HepG2 (cell line): ENCODE results near the gene BLOC1S1. TPM values are rescaled to one million over a fixed set of nuclear protein-coding genes. Genes with fewer than 3 reads are reported as not detected.

Source experiments
- ATF1 ChIP-seq: IDR thresholded peaks from 2 replicates; pipeline ENCODE4 v1.6.1; 2016; ENCODE audit warnings: mild to moderate bottlenecking, control low read depth
- EP300 ChIP-seq, 3 experiments: sonication (generic) in 1 of 3; formaldehyde crosslinking in 1 of 3; IDR thresholded peaks; 2 replicates each; pipeline versions ENCODE4 v1.5.1 to v1.6.1; 2011 to 2020; ENCODE audit warnings: low read depth in 2 of 3, low read length in 2 of 3, borderline replicate concordance in 1 of 3, improper control_type of control experiment in 1 of 3, mild to moderate bottlenecking in 1 of 3, missing genetic modification reagents in 1 of 3, moderate library complexity in 1 of 3
- HNF1B ChIP-seq: sonication (generic); formaldehyde crosslinking; IDR thresholded peaks from 2 replicates; pipeline ENCODE4 v1.5.1; 2020; ENCODE audit warnings: mild to moderate bottlenecking, moderate library complexity, missing genetic modification reagents
- HOXA9 ChIP-seq: sonication (generic); formaldehyde crosslinking; IDR thresholded peaks from 2 replicates; pipeline ENCODE4 v1.8.1; 2022; ENCODE audit warnings: missing genetic modification reagents, mild to moderate bottlenecking, moderate library complexity, borderline replicate concordance
- JARID2 ChIP-seq: sonication (generic); formaldehyde crosslinking; IDR thresholded peaks from 2 replicates; pipeline ENCODE4 v1.8.1; 2023; ENCODE audit warnings: missing genetic modification reagents, inconsistent platforms; ENCODE audit not compliant: insufficient replicate concordance
- KLF6 ChIP-seq: IDR thresholded peaks from 2 replicates; pipeline ENCODE4 v1.8.0; 2016; ENCODE audit warnings: missing biosample characterization, missing genetic modification reagents
- NFKB2 ChIP-seq: sonication (generic); formaldehyde crosslinking; IDR thresholded peaks from 2 replicates; pipeline ENCODE4 v1.4.0; 2020; ENCODE audit warnings: missing genetic modification reagents, borderline replicate concordance
- PLSCR1 ChIP-seq: sonication (generic); formaldehyde crosslinking; IDR thresholded peaks from 2 replicates; pipeline ENCODE4 v1.5.0; 2020; ENCODE audit warnings: missing genetic modification reagents, mild to moderate bottlenecking, borderline replicate concordance
- RBM22 ChIP-seq: fragments of 200-400 bp; formaldehyde crosslinking; optimal IDR thresholded peaks from 2 replicates; pipeline ENCODE3; 2017; ENCODE audit warnings: mild to moderate bottlenecking, low read length, moderate library complexity
- SOX6 ChIP-seq, 2 experiments: fragments of 450-650 bp in 1 of 2; sonication (generic) in 1 of 2; formaldehyde crosslinking in 1 of 2; IDR thresholded peaks; 2 replicates each; pipeline versions ENCODE4 v1.4.0 to v1.6.1; 2017 to 2020; ENCODE audit warnings: antibody characterized with exemption in 1 of 2, mild to moderate bottlenecking in 1 of 2, missing genetic modification reagents in 1 of 2
- STAG1 ChIP-seq: sonication (generic); formaldehyde crosslinking; IDR thresholded peaks from 2 replicates; pipeline ENCODE4 v1.4.0; 2020; ENCODE audit warnings: missing genetic modification reagents
- ZFP36L1 ChIP-seq: sonication (generic); formaldehyde crosslinking; IDR thresholded peaks from 2 replicates; pipeline ENCODE4 v1.8.0; 2022; ENCODE audit warnings: mild to moderate bottlenecking, missing genetic modification reagents, moderate library complexity
- ZFP90 ChIP-seq: sonication (generic); formaldehyde crosslinking; IDR thresholded peaks from 2 replicates; pipeline ENCODE4 v1.8.0; 2022; ENCODE audit warnings: missing genetic modification reagents, mild to moderate bottlenecking, inconsistent platforms, borderline replicate concordance
- ZMAT5 ChIP-seq: sonication (generic); formaldehyde crosslinking; IDR thresholded peaks from 2 replicates; pipeline ENCODE4 v1.5.0; 2020; ENCODE audit warnings: mild to moderate bottlenecking, low read depth, missing genetic modification reagents, borderline replicate concordance
- ZNF432 ChIP-seq: sonication (generic); formaldehyde crosslinking; IDR thresholded peaks from 2 replicates; pipeline ENCODE4 v1.5.0; 2020; ENCODE audit warnings: missing genetic modification reagents, mild to moderate bottlenecking, borderline replicate concordance
- ZNF441 ChIP-seq: sonication (generic); formaldehyde crosslinking; IDR thresholded peaks from 2 replicates; pipeline ENCODE4 v1.7.0; 2021; ENCODE audit warnings: missing genetic modification reagents, borderline replicate concordance
- ZNF550 ChIP-seq: sonication (generic); formaldehyde crosslinking; IDR thresholded peaks from 2 replicates; pipeline ENCODE4 v1.4.0; 2020; ENCODE audit warnings: mild to moderate bottlenecking, missing genetic modification reagents, borderline replicate concordance
- ZNF615 ChIP-seq: sonication (generic); formaldehyde crosslinking; IDR thresholded peaks from 2 replicates; pipeline ENCODE4 v1.5.0; 2020; ENCODE audit warnings: mild to moderate bottlenecking, missing genetic modification reagents, borderline replicate concordance
- ZNF672 ChIP-seq: sonication (generic); formaldehyde crosslinking; IDR thresholded peaks from 2 replicates; pipeline ENCODE4 v1.8.1; 2022; ENCODE audit warnings: missing genetic modification reagents
- ZNF674 ChIP-seq: sonication (generic); formaldehyde crosslinking; IDR thresholded peaks from 2 replicates; pipeline ENCODE4 v1.5.0; 2020; ENCODE audit warnings: low read depth, mild to moderate bottlenecking, missing genetic modification reagents
- ZSCAN30 ChIP-seq: sonication (generic); formaldehyde crosslinking; IDR thresholded peaks from 2 replicates; pipeline ENCODE4 v1.5.0; 2020; ENCODE audit warnings: mild to moderate bottlenecking, missing genetic modification reagents
- polyA plus RNA-seq, 8 experiments: library from polyadenylated mRNA; depleted of rRNA in 3 of 8; stranded (reverse) in 7 of 8; unstranded in 1 of 8; fragments of >200 nt; fragmentation: Illumina TruSeq in 4 of 8; extraction: Trizol in 4 of 8; gene quantifications; 2 replicates each; pipeline versions ENCODE4 v1.2.1 to v1.2.3, GENCODE V29; 2011 to 2016; ENCODE audit warnings: low read depth in 4 of 8, missing spikeins in 1 of 8, mixed read lengths in 1 of 8; ENCODE audit not compliant: insufficient read depth in 1 of 8
- total RNA-seq, 5 experiments: library from RNA; depleted of rRNA; stranded (reverse); fragments of >200 nt; fragmentation: Illumina TruSeq; extraction: Trizol; gene quantifications; 2 replicates each; pipeline ENCODE4 v1.2.3, GENCODE V29; 2016; ENCODE audit warnings: low read depth in 1 of 5

Gene BLOC1S1
- total and polyA plus RNA-seq, 2 of the 13 experiments (the other 11 are each of a cell fraction or from before 2014, with no cell fraction given) = 55.1 to 95.3 TPM

- TF ChIP-seq EP300 (IDR thresholded peaks at IDR 0.05; ENCODE audit: low read depth in 2 of 2, low read length in 2 of 2) (peak in 1 of 2 experiments; percentile 36; a peak in 1 of 4 replicates), EP300 (CRISPR knock-in tag; IDR thresholded peaks at IDR 0.05; ENCODE audit: borderline replicate concordance) (peak; percentile 75), ZSCAN30 (CRISPR knock-in tag) (no peak), ZNF550 (CRISPR knock-in tag) (no peak), ZMAT5 (CRISPR knock-in tag) (no peak), STAG1 (CRISPR knock-in tag) (no peak), ZNF672 (CRISPR knock-in tag) (no peak), HOXA9 (CRISPR knock-in tag) (peak; percentile 75; the same call in 1 of the 2 replicates), RBM22 (no peak), ZNF432 (CRISPR knock-in tag) (no peak), ZNF441 (peak; percentile 45; the same call in 1 of the 2 replicates), ATF1 (CRISPR knock-in tag) (no peak), ZNF674 (CRISPR knock-in tag) (no peak), SOX6 (IDR thresholded peaks at IDR 0.05) (no peak), SOX6 (CRISPR knock-in tag; IDR thresholded peaks at IDR 0.05) (0 out of 2 replicates have a peak, but pooled peaks have one; percentile 22), NFKB2 (peak; percentile 47; the same call in 1 of the 2 replicates), JARID2 (no peak), ZFP36L1 (CRISPR knock-in tag) (no peak), ZNF615 (CRISPR knock-in tag) (no peak), ZFP90 (no peak; the same call in 1 of the 2 replicates), PLSCR1 (CRISPR knock-in tag) (no peak), HNF1B (CRISPR knock-in tag) (0 out of 2 replicates have a peak, but pooled peaks have one; percentile 25), KLF6 (CRISPR knock-in tag) (peak; percentile 69; the same call in 1 of the 2 replicates)
Measured at GRCh38 chr12:55715833-55716581, at the start of gene BLOC1S1 (continued).
